Inflammatory macrophage (primary cell): ENCODE results near the gene HLA-A.

Experiments used
- DNase-seq, 2 donors: peaks; one replicate each; pipeline ENCODE4 v3.0.0-alpha.2; 2020 to 2022

The HLA-A gene

GRCh38 chr6:29990931-29991330, 48.6 kb downstream of the HLA-A start:
- DNase-seq, result peak in 1 of 2 donors; percentile 74

GRCh38 chr6:29992807-29993206, 50.5 kb downstream of the HLA-A start:
- DNase-seq, result peak; percentile 75 to 80

DNA sequence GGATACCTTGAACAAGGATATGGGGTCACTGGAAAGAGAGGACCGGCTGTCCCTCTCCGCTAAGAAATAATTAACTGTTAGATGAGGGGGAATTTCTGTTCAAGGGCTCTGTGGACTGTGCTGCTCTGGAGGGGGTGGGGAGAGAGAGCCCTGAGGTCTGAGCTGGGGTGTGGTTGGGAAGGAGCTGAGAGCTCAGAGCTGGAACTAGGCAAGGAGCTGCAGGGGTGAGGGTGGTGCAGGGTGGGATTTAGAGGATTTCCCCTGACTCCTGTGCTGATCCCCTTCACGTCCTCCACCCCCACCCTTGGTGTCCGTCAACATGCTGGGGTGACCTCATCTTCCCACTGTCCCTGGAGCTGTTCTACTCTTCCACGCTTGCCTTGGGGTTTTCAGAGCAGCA, 52.5 kb downstream of the HLA-A start:
- DNase-seq, result no peak

DNA sequence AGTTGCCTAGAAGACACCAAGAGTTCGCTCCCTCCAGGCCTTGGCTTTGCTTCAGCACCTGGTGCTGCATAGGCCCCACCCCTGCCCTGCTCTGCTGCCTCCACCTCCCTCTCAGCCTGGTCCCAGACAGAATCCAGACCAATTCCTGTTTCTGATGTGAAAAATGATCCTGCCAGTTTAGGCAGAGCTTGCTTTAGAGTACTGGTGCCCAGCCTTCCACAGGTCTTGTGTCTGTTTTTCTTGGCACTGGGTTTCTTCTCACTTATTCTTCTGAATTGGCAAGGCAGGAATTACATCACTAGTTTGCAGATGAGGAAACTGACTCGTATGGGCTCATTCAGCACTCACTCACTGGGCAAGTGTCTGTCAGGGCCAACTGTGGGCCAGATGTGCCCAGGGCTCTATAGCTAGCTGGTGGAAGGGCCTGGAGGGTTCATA, 53.0 kb downstream of the HLA-A start:
- DNase-seq, result peak; percentile 67 to 69
